Testis (tissue), 3 donors: Measurements from ENCODE around the gene GLUL. TPM values are rescaled to one million over a fixed set of nuclear protein-coding genes. Genes with fewer than 3 reads are reported as not detected.

Experiments used
- DNase-seq: peaks from one replicate; pipeline ENCODE4 v3.0.0-alpha.2; 2019
- H3K27ac ChIP-seq, 2 donors: fragments of 200-600 bp; sonication (generic); one replicate each; pipeline ENCODE4 v1.5.1; 2019
- H3K27me3 ChIP-seq: fragments of 200-600 bp; sonication (generic); one replicate; pipeline ENCODE4 v1.5.1; 2019
- H3K36me3 ChIP-seq: fragments of 200-600 bp; sonication (generic); one replicate; pipeline ENCODE4 v1.5.1; 2017; ENCODE audit warnings: low read depth; ENCODE audit errors: missing control alignments
- H3K4me1 ChIP-seq: fragments of 200-600 bp; sonication (generic); one replicate; pipeline ENCODE4 v1.5.1; 2019
- H3K4me3 ChIP-seq, 2 donors: fragments of 200-600 bp; sonication (generic); one replicate each; pipeline ENCODE4 v1.5.1; 2017 to 2019
- H3K9me3 ChIP-seq: fragments of 200-600 bp; sonication (generic); one replicate; pipeline ENCODE4 v1.5.1; 2017
- POLR2A ChIP-seq: fragments of 450-650 bp; IDR thresholded peaks from one replicate; pipeline ENCODE4 v1.6.1; 2017; ENCODE audit warnings: antibody characterized with exemption, mild to moderate bottlenecking, moderate library complexity
- WGBS, 2 donors: methylation state at CpG; one replicate each; pipeline ENCODE4 v1.1.5; 2018; 5-methylcytosine and 5-hydroxymethylcytosine counted together
- intact Hi-C: fragments of 100-400 bp; cut with DNase I; formaldehyde crosslinking; loops from one replicate; pipeline ENCODE4 v1.15.1; 2023; ENCODE audit warnings: low total_unique reads
- polyA plus RNA-seq: library from polyadenylated mRNA; stranded (reverse); fragments of 350-450 nt; fragmentation: Illumina TruSeq; extraction: RNeasy Lipid Tissue Mini Kit (QIAGEN cat#74804); gene quantifications from one replicate; pipeline ENCODE4 v1.2.3, GENCODE V29; 2014; ENCODE audit warnings: low read depth, low replicate concordance; ENCODE audit not compliant: insufficient read depth
- total RNA-seq, 2 donors: library from RNA; depleted of rRNA; stranded (reverse); fragments of >200 nt; gene quantifications; one replicate each; pipeline ENCODE4 v1.2.3, GENCODE V29; 2016
- TF ChIP-seq, protein P1 (sequence below), 3 experiments: fragments of 450-650 bp in 2 of 3; fragments of 200-600 bp in 1 of 3; sonication (generic) in 1 of 3; IDR thresholded peaks; one replicate each; pipeline ENCODE4 v1.5.1; 2016 to 2019; ENCODE audit warnings: antibody characterized with exemption in 3 of 3, mild to moderate bottlenecking in 2 of 3, moderate library complexity in 1 of 3

GLUL gene
- total and polyA plus RNA-seq, 3 donors from 2014 or later, result 958 to 1,224 (median 1,066) TPM

DNA sequence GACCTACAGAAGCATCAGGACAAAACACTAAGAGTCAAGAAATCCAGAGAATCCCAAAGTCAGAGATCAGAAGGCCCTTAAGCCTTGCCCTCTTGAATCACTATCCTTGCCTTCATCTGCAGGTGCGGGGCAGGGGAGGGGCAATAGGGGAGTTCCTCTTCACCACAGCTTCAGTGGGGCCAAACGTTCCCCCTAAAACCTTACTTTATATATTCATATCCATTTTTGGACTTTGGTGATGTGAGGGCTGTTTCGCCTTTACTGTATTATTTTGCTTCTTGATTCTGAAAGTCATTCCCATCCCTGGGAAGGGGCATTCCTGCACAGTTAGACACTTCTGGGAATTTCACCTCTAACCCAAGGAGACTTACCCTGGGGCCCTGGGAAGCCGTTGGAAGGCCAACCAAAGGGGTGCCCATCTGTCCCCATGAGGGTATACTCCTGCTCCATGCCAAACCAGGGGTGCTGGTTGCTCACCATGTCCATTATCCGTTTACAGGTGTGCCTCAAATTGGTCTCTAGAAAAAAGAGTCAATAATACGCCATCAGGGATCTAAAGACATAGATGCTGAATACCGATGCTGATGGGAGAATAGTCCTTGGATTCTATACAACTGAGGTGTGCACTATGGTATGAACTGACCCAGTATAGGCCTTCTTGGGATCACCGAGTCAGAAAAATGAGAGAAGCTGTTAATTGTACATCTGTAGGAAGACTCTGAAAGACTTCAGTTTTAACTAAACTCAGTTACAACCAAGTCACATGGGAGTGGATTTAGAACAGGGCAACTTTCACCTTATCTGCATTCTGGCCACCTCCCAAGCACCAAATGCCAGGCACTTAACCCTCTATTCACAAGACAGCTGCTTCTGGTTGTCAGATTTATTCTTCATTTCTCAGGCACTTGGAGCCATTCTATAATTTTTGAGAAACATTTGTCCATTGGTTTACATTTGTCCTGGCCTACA is 5.4 kb downstream of the GLUL start:
- DNase-seq, result no peak
- TF ChIP-seq, protein P1, sequence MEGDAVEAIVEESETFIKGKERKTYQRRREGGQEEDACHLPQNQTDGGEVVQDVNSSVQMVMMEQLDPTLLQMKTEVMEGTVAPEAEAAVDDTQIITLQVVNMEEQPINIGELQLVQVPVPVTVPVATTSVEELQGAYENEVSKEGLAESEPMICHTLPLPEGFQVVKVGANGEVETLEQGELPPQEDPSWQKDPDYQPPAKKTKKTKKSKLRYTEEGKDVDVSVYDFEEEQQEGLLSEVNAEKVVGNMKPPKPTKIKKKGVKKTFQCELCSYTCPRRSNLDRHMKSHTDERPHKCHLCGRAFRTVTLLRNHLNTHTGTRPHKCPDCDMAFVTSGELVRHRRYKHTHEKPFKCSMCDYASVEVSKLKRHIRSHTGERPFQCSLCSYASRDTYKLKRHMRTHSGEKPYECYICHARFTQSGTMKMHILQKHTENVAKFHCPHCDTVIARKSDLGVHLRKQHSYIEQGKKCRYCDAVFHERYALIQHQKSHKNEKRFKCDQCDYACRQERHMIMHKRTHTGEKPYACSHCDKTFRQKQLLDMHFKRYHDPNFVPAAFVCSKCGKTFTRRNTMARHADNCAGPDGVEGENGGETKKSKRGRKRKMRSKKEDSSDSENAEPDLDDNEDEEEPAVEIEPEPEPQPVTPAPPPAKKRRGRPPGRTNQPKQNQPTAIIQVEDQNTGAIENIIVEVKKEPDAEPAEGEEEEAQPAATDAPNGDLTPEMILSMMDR (IDR thresholded peaks at IDR 0.05), result no peak
- no peak for TF ChIP-seq POLR2A
- Histone ChIP-seq H3K27me3 (no peaks in the 10 kb centered on the region), H3K9me3 (no peaks in the 10 kb centered on the region), H3K27ac (no peak overlapping the region), H3K36me3 (no peaks in the 10 kb centered on the region), H3K4me1 (peaks cover 22% of the 10 kb centered on the region), H3K4me3 (no peak overlapping the region)
- WGBS, 2 donors, result 86 to 92% methylated on average over 8 of the region's 8 CpGs
- intact Hi-C loops, result no loop called here

DNA sequence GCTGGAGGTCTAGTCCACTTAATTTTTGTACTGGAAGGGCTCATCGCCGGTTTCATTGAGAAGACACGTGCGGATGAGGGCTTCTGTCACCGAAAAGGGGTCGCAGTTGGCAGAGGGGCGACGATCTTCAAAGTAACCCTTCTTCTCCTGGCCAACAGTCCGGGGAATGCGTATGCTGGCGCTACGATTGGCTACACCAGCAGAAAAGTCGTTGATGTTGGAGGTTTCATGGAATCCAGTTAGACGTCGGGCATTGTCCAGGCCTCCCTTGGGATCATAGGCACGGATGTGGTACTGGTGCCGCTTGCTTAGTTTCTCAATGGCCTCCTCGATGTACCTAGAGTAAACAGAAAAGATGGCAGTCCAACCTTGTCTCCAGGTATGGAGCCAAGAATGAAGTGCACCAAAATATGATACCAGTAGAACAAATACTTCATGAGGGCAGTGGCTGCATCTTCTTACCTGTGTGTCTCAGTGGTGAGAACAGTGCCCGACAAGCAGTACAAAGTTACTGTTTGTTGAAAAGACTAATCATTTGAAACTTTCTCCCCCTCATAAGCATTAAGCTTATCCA is 7.1 kb downstream of the GLUL start:
- Histone ChIP-seq H3K27ac (no peak overlapping the region), H3K36me3 (no peaks in the 10 kb centered on the region)
- intact Hi-C loops, result no loop called here

DNA sequence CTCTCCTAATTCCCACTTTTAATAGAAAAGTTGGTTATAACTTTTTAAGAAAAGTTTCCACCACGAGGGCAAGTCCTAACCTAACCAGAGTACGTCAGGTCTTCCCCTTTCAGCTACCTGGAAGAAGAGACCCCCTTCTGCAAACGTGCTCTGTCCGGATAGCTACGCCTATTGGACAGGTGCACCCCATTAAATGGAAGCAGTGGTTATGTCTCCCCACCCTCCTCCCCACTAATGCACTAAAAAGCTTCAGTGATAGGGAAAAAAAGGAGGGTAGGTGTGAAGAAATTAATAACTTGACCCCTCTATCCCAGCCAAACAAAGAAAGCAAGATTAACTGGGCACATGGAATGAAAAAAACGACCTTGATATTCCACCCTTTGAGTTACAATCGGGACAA is 7.7 kb downstream of the GLUL start:
- H3K36me3 ChIP-seq, result no peaks in the 10 kb centered on the region
- intact Hi-C loops, result no loop called here
- H3K4me1 ChIP-seq, result peaks cover 22% of the 10 kb centered on the region
- H3K9me3 ChIP-seq, result no peaks in the 10 kb centered on the region
- H3K4me3 ChIP-seq, result no peak overlapping the region
- no peak for TF ChIP-seq POLR2A
- TF ChIP-seq, protein P1 (IDR thresholded peaks at IDR 0.05), result no peak
- DNase-seq, result no peak
- WGBS, 2 donors, result 79 to 84% methylated on average over 7 of the region's 7 CpGs
- H3K27ac ChIP-seq, result no peak overlapping the region
- H3K27me3 ChIP-seq, result no peaks in the 10 kb centered on the region

More for the DNA sequence above, 7.1 kb downstream of the GLUL start:
- TF ChIP-seq, protein P1 (IDR thresholded peaks at IDR 0.05), result no peak
- no peak for TF ChIP-seq POLR2A
- H3K4me3 ChIP-seq, result no peak overlapping the region
- no peaks in the 10 kb centered on the region for H3K9me3 ChIP-seq
- 91 to 94% methylated on average over 19 of the region's 19 CpGs for WGBS, 2 donors
- H3K27me3 ChIP-seq, result no peaks in the 10 kb centered on the region
- DNase-seq, result no peak
- peaks cover 22% of the 10 kb centered on the region for H3K4me1 ChIP-seq

DNA sequence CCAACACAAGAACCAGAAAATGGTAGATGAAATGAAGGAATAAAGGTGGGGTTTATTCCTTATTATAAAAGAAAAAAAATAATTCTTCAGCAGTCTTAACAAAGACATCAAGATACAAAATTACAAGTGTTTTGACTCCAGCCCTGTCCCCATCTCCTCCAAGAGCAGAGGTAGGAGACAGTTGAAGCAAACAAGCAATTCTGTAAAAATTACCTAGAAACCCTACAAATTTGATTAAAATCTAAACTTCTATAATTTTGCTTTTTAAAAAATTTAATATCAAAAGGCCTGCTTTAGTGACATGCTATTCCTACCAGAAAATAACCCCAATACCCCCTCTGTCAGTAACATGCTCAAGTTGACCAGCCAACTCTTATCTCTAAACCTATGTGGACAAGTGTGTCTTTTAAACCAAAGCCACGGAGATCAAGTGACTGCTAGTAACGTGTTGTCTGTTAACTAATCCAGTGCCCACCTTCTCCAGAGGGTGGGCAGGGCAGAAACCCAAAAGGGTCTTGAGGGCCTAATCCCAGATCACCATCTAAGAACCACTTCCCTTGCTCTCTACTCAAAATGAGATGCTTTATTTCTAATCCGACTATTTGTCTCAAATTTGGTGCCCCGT is 8.4 kb downstream of the GLUL start:
- no peaks in the 10 kb centered on the region for H3K9me3 ChIP-seq
- intact Hi-C loops, result no loop called here
- no peak overlapping the region for H3K4me3 ChIP-seq
- DNase-seq, result no peak
- TF ChIP-seq, protein P1 (IDR thresholded peaks at IDR 0.05), result no peak
- no peaks in the 10 kb centered on the region for H3K36me3 ChIP-seq
- peaks cover 18% of the 10 kb centered on the region for H3K4me1 ChIP-seq
- H3K27me3 ChIP-seq, result no peaks in the 10 kb centered on the region
- WGBS, 2 donors, result 72 to 81% methylated on average over 4 of the region's 4 CpGs
- H3K27ac ChIP-seq, result no peak overlapping the region
